ENCODE data around the gene TMEM138. TPM values are rescaled to one million over a fixed set of nuclear protein-coding genes. Genes with fewer than 3 reads are reported as not detected.

The TMEM138 gene
- total and polyA plus RNA-seq, 2 of the 13 experiments (the other 11 are each of a cell fraction or from before 2014, with no cell fraction given) = 43.5 to 61.0 TPM

- no peak for TF ChIP-seq ZBTB39 (CRISPR knock-in tag; IDR thresholded peaks at IDR 0.05)
- TF ChIP-seq ZNF687 (CRISPR knock-in tag; IDR thresholded peaks at IDR 0.05) = peak; percentile 41
- 0 out of 2 replicates have a peak, but pooled peaks have one; percentile 18 for TF ChIP-seq RAD21 (CRISPR knock-in tag; IDR thresholded peaks at IDR 0.05)
- no peak for TF ChIP-seq SMAD9 (CRISPR knock-in tag; IDR thresholded peaks at IDR 0.05)
- no peak for TF ChIP-seq ZNF224 (CRISPR knock-in tag; IDR thresholded peaks at IDR 0.05)
- no peak for TF ChIP-seq RAD51 (IDR thresholded peaks at IDR 0.05; ENCODE audit: borderline replicate concordance)
- TF ChIP-seq RERE (CRISPR knock-in tag; IDR thresholded peaks at IDR 0.05; ENCODE audit: low read depth) = no peak
- 0 out of 2 replicates have a peak, but pooled peaks have one; percentile 15 for TF ChIP-seq HOMEZ (CRISPR knock-in tag; IDR thresholded peaks at IDR 0.05; ENCODE audit: low read depth)
- 0 out of 2 replicates have a peak, but pooled peaks have one; percentile 9 for TF ChIP-seq SAP130 (CRISPR knock-in tag; IDR thresholded peaks at IDR 0.05; ENCODE audit: low read depth)
- no peak for TF ChIP-seq ZNF768 (CRISPR knock-in tag; IDR thresholded peaks at IDR 0.05)
- TF ChIP-seq ZNF20 (CRISPR knock-in tag; IDR thresholded peaks at IDR 0.05) = no peak
- TF ChIP-seq NRL (CRISPR knock-in tag; IDR thresholded peaks at IDR 0.05; ENCODE audit: borderline replicate concordance) = peak; percentile 48; the same call in 1 of the 2 replicates
- TF ChIP-seq CENPX (CRISPR knock-in tag; IDR thresholded peaks at IDR 0.05) = no peak
- TF ChIP-seq ARNT (IDR thresholded peaks at IDR 0.05) = no peak
- TF ChIP-seq SALL1 (CRISPR knock-in tag; IDR thresholded peaks at IDR 0.05) = peak; percentile 22; the same call in 1 of the 2 replicates
- TF ChIP-seq NFYC (CRISPR knock-in tag; IDR thresholded peaks at IDR 0.05) = no peak
Observed at GRCh38 chr11:61384271-61385242, 22.4 kb downstream of the TMEM138 start (continued).
